IPS-18c (cell line): ENCODE results near the gene MYORG.

Experiments
- H3K4me3 ChIP-seq: 2 replicates; pipeline ENCODE4 v1.7.0; 2013; ENCODE audit warnings: low read depth, mild to moderate bottlenecking, low read length, moderate library complexity; ENCODE audit not compliant: insufficient read depth
- H3K9me3 ChIP-seq: one replicate; pipeline ENCODE4 v1.6.1; 2013; ENCODE audit warnings: mild to moderate bottlenecking, low read length, moderate library complexity; ENCODE audit not compliant: control insufficient read depth, insufficient read depth

The MYORG gene

DNA sequence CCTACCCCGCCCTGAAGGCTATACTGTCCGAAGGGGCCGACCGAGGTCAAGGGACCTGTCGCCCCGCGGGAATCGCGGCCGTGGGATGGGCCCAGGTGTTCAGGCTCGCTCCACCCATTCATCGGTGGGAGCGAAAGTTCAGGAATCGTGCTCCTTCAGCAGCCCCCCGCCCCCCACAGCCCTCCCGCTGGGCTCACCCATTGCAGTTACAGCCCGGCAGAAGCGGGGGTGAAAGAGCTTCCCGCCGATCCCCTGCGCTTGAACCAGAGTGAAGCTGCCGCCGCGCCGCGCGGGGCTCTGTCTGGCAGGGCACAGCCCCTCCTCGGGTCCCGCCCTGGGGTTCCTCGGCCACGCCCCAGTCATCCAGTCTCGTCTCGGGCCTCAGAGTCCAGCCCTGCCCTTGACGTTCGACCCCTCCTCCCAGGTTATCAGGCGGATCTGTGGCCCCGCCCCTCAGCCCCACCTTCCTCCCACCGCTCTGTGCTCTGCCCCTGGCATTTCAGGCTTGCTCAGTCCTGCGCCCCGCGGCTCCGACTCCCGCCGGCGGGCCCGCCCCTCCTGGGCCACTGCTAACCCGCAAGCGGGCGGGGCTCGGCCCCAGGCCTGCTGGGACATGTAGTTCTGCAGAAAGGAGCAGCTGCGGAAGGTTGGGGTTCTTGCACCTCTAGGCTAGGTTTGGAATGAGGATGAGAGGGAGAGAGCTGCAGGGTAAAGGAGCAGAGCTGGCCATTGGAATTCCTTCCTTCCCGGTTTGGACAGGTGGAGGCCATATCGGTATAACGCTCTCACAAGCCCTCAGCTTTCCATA lies at the start of gene MYORG:
Gene MYORG (minus strand): TSS at position 303 of the 808 bp plus-strand sequence. CDS start 3,955 bp downstream, outside the sequence.
- peaks cover 4% of the 10 kb centered on the region for H3K9me3 ChIP-seq
- H3K4me3 ChIP-seq: peak within 1 kb of the TSS; percentile 76

DNA sequence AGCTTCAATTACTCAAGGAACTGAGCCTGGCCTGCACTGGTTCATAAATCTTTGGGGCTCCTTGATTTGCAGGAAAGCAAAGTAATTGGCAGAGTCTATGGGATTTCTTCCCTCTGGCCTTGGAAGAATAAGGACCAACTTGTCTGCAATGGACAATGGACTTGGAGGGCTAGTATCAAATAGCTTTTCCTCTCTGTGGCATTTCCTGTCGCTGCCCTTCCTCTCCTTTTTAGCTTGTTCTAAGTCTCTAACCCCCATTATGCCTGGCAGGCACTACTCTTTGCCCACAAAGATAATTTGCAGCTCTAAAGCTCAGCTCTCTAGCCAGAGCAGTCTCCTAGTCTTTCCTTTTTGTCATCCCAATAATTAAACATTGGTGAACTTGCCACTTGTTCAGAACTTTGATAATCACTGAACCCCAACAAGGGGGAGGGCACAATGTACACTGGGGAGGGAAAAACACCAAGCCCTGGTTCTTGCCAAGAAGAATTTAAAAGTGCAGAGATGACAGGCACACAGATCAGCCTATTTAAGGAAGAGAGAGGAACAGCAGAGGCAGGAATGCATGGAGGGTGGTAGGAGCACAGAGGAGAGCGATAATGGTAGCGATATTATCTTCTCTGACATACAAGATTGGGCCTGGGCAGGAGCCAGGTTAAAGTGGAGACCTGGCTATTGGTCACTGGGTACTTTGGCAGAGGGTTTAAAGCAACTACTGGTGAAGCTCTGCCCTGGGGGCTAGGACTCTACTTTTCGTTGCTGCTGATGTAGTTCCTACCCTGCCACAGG lies 43.2 kb upstream of the MYORG start:
- no peaks in the 10 kb centered on the region for H3K9me3 ChIP-seq

DNA sequence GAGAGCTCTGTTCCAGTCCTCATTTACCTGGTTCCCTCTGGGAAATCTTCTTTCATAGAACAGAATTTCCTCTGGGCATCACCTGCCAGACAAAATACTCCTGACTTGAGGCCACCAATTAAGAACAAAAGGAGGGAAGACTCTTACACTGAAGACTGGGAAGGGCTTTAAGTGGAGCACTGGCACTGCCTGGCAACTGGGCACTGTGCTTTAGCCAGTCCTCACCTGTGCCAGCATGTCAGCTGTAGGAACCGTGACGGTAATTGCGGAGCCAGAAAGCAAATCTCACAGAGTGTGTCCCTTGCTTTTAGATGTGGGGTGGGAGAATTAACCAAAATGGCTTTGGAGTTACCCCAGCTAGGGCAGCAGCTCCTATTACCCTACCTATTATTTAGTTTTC lies 41.0 kb upstream of the MYORG start:
- no peak overlapping the region for H3K4me3 ChIP-seq
- no peaks in the 10 kb centered on the region for H3K9me3 ChIP-seq

More for the DNA sequence above, 43.2 kb upstream of the MYORG start:
- H3K4me3 ChIP-seq: no peak overlapping the region

DNA sequence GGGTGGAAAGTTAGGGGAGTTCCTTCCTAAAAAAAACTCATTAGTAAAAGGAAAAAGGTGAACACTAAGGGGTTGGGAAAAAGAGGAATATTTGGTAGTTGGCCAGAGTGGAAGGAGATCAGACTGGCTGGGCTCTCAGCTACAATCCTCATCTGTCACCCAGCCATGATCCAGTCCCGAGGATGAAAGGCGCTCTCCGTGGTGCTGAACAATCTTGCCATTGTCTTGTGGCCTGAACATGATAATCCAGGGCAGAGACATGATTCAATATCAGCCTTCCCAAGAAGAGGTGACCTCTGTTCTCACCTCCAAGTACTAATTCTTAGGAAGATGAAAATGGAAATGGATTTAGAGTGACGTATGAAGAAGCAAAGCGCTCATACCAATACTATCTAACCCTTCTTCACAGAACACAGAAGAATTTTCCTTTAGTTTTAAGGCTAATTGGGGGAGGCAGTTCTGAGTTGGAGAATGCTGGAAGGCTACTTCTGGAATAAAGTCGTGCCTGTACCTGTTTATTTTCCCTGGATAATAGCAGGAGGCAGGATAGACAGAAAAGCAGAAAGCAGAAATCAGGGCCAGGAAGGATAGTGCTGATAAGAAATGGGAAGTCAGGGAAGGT lies 36.6 kb upstream of the MYORG start:
- no peak overlapping the region for H3K4me3 ChIP-seq
- no peaks in the 10 kb centered on the region for H3K9me3 ChIP-seq

DNA sequence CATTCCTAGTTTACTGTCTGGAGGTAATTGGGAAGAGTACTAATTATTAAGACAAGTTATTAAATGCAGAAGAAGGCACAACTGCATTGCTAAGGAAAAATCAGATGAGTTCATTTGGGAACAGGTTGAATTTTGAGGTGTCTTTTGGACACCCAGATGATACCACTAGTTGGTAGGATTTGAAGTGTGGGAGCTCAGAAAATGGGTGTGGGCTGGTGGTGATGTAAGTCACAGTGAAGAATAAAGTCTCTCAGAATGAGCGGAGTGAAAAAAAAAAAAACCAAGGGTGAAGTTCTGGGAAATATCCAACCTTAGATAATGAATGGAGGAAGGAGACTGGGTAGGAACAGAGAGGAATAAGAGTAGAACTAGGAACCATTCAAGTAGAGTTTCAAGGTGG lies 35.6 kb upstream of the MYORG start:
- Histone ChIP-seq H3K9me3 (no peaks in the 10 kb centered on the region), H3K4me3 (no peak overlapping the region)

DNA sequence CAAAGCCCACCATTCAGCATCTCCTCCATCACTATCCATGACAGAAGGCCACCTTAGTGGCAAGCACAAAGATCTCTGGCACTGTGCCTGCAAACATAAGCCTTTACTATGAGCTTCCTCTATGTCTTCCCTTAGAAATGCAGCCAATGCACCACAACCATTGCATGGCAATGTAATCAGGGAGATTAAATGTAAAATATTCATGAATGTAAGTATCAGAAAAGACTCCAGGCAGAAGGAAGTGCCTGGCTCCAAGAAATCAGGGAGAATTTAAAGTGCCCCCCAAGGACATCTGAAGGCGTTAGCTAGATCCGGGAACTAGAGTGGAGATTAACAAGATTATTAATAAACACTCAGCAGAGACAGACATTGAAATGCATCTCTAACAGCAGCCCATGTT lies 32.5 kb upstream of the MYORG start:
- Histone ChIP-seq H3K4me3 (no peak overlapping the region), H3K9me3 (no peaks in the 10 kb centered on the region)

DNA sequence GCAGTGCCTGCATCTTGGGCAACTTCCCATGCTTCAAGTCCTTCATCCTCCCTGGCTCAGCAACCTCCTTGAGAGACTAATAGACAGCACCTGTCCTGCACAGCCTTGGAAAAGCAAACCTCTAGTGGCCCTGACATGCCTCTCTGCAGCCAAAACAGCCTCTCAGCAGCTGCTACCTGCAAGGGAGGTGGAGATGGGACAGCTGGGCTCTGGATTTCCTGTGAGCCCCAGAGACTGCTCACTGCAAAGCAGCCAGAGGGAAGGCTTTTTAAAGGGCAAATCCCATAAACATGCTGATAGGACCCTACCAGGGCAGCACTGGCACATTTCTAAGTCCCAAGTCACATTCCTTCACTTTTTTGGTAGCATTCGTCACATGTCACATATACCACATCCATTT lies 31.5 kb upstream of the MYORG start:
- Histone ChIP-seq H3K9me3 (no peaks in the 10 kb centered on the region), H3K4me3 (no peak overlapping the region)

DNA sequence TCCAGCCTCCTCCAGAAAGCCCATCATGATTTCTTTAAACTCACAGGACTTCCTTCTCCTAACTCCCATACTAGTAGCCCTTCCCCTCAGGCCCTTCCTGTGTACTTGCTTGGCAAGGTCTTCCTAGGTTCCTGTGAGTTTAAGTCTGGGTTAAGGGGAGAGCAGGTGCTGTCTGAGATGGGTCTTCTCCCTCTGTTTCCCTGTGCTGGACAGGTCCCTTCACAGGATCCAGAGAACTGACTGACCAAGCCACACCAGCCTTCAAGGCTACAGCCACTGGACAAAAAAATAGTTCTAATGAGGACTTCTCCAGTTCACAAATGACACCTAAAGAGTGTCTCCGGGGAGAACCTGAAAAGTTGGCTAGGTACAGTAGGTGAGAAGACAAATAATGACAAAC lies 29.5 kb upstream of the MYORG start:
- Histone ChIP-seq H3K4me3 (no peak overlapping the region), H3K9me3 (no peaks in the 10 kb centered on the region)

DNA sequence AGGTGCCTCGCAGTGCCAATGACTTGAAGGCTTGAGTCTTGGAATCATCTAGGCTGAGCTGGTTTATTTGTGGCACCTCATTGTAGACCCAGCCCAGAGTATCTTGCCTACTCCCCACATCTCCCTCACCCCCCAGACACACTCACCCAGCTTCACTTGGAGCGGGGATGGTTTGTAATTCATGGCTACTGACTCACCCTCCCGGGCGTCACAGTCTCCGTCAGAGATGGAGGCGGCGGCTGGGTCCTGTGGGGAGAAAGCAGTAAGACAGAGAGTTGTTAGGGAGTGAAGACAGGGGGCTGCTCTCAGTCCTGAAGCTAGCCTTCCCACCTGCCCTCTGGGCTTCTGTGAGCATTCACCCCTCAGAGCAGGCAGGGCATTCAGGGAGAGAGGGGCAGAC lies 29.0 kb upstream of the MYORG start:
- H3K9me3 ChIP-seq: no peaks in the 10 kb centered on the region
- H3K4me3 ChIP-seq: no peak overlapping the region

DNA sequence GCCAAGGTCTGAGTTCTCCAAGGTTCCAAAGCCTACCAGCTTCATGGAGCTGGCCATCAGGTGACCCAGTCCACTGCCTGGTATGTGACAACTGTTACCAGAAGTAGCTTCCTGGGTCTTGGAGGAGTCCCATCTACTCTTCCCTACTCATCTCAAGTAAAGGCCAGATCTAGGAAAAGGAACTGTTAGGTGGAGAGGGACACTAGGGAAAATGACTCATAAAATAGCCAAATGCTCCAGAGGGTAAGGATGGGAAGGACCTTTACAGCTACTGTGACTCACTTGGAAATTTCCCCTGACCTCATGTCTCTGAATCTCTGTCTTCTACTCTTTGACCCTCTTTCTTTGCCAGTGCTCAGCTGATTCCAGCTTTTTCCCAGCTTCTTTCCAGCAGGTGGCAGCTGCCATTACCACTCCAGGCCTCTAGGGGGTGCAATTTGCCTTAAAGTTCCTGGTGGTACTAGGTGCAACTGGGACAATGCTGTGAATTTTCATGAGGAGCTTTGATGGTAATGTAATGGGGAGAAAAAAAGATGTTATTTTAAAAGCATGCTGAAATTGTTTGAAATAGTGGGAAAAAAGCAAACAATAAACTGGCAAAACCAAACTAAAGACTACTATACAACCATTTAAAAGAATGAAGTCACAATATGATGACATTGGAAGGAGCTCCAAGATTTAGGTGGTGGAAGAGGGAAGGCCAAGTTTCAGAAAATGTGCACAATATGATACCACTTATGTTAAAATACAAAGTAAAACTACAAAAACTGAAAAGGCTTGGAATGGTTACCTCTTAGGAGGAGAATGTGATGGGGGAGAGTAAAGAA lies 27.1 kb upstream of the MYORG start:
- no peak overlapping the region for H3K4me3 ChIP-seq
- H3K9me3 ChIP-seq: no peaks in the 10 kb centered on the region

DNA sequence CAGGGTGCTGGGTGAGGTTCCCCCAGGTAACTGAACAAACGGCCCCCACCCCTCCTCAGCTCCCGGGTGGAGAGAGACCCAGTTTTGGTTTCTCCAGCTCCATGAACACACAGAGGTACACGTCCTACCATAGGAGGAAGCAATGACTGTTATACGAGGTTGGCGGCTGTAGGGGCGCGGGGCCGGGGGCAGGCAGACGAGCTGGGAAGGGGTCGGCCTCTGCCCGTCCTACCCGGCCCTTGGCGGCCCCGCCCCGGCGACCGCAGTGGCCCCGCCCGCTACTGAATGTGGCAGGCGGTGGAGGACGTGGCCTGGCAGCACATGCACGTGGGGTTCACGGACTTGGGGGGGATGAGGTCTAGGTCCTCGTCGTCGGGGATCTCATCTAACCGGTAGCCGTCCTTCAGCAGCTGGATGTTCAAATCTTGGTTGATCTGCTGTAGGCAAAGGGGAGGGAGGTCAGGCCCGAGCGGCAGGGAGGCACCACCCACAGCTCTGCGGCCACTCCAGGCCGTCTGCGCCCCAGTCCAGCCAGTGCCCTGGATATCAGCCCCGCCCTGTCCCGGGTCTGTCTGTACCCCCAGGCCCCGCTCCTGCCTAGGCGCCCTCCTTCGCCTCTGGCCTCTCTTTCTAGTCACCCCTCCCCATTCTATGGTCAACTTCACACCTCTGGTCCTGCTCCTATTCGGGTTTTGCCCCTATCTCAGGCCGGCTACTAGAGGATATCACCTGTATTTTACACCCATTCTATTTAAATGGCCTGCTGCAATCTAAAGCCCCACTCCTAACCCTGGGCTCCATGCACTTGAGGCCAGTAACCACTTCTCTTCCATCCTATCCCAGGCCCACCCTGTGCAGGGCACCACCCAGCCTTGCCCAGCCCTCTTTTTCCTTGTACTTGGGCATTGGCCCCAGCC lies 24.2 kb upstream of the MYORG start:
- Histone ChIP-seq H3K4me3 (no peak overlapping the region), H3K9me3 (no peaks in the 10 kb centered on the region)

DNA sequence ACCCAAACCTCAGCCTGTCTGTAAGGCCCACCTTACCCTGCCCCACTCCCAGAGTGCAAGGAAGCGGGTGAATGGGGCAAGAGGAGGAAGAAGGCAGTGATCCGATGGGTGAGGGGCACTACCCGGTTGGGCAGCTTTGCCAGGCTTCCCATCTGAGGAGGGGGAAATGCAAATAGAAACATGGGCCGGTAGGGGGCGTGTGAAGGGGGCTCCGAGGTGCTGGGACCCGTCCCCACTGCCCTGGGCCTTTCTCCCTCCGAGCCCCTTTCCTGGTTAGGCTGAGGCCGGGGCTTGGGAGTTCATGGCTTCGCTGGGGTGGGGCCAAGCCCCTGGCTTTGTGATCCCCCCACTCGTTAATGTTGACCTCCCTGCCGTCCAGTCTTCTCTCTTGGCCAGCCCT lies 23.6 kb upstream of the MYORG start:
- no peak overlapping the region for H3K4me3 ChIP-seq
- H3K9me3 ChIP-seq: no peaks in the 10 kb centered on the region

DNA sequence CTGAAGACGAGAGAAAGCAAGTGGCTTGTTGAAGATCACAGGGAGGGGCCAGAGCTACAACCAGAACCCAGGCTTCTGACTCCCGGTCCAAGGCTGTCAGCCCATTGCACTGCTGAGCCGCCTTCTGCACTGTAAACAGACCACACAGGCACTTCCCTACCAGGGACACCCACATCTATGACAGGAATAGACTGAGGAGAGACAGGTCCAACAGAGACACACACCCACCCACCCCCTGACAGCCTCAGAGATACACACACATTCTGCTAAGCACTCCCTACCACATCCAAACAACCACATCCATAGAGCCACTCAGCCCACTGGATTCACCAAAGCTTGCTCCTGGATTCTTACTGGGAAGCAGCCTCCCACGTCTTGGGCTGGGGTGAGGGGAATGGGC lies 23.0 kb upstream of the MYORG start:
- no peak overlapping the region for H3K4me3 ChIP-seq
- no peaks in the 10 kb centered on the region for H3K9me3 ChIP-seq

DNA sequence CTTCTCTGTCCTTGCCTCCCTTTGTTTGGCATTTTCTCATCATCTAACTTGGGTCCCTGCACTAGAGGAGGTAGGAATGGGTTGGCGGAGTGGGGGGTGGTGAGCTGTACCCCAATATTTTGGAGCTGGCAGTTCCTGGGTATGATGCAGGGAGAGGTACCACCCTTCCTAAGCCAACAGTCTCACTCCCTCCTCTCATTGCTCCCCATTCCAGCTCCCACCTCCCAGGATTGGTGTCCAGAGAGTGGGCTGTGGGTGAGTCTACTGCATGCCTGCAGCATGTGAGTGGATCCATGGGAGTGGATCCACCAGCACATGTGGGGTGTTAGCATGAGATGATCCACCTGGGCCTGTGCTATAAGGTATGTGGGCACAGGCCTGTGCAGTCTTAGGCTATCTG lies 22.2 kb upstream of the MYORG start:
- H3K9me3 ChIP-seq: no peaks in the 10 kb centered on the region
- H3K4me3 ChIP-seq: no peak overlapping the region

DNA sequence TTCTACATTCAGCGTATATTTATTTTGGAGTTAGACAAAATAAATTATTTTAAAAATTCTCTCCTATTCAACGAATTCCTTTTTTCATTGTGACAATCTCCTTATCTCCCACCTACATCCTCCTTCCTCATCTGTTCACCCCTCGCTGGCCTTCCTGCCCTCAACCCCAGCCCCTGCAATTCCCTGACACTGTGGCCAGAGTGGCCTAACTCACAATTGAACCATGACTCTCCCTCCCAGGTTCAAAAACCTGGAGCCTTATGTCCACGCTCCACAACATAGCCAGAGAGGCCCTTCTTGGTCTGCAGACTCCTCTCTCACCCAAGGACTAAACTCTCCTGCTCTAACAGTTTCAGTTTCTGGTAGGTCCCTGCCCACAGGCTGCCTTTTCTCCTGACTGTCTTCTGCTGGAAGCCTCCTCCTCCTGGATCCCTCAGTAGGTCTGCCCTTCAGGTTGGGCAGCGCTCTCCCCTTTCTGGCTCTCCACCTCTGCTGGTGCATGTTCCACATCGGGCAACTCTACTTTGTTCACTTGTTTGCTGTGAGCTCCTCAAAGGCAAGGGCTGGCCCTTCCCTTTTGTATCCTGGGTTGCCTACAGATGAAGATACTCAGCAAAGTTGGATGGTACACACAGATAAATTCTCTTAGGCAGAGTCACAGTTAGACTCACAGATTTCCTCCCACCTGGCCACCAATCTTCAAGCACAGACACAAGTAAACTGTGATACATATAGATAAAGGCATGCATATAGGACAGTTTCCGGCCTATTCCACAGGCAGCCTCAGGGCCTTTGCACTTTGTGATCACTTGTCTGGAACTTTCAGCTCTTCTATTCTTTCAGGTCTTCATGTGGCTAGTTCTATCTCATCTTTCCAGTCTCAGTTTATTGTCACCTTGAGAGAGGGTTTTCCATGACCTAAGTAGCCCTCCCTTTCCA lies 19.8 kb upstream of the MYORG start:
- H3K9me3 ChIP-seq: no peaks in the 10 kb centered on the region
- no peak overlapping the region for H3K4me3 ChIP-seq
